Pericardium fibroblast (primary cell): ENCODE data around the gene RIT2. TPM values are rescaled to one million over a fixed set of nuclear protein-coding genes. Genes with fewer than 3 reads are reported as not detected.

Experiments used
- total RNA-seq: library from RNA; depleted of rRNA; stranded (reverse); fragments of >200 nt; gene quantifications from 2 replicates; pipeline ENCODE4 v1.2.3, GENCODE V29; 2015

Gene RIT2
- not detected in 2 replicates for total RNA-seq

GRCh38 chr18:43115076-43115921, at the start of gene RIT2:
TSS of gene RIT2 (minus strand) at chr18:43115685.

Other genes with a start within 250 kb of the RIT2 start
- not detected in 2 replicates for gene SYT4, start 161.8 kb upstream of the RIT2 start, total RNA-seq